ENCODE data around the gene ITPR2. TPM values are rescaled to one million over a fixed set of nuclear protein-coding genes. Genes with fewer than 3 reads are reported as not detected.

Gene ITPR2
- total and polyA plus RNA-seq, 2 of the 8 experiments (the other 6 are each of a cell fraction or from before 2014, with no cell fraction given) = 4.1 to 48.3 TPM

DNA sequence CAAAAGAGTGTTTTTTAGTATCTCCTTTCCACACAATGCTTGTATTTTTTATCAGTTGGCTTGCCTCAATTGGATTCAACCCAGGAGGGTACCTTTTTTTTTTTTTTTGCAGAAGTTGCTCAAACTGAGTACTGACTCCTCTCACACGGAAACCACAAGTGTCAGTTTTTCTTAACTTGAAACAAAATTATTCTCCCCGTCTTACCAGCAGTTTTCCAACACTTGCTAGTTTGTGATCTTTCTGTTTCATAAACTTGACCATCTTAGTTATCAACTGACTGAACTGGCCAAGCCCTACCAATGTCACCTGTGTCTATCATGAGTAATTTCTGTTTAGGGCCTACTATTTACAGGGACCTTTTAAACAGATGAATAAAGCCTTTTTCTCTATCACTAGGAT is 34.1 kb upstream of the ITPR2 start (continued):
- TF ChIP-seq CHD2 (IDR thresholded peaks at IDR 0.05; ENCODE audit: low read length) (no peak), ZNF274 (IDR thresholded peaks at IDR 0.05; ENCODE audit: borderline replicate concordance, extremely low read depth, low read length) (no peak), CBX8 (IDR thresholded peaks at IDR 0.05; ENCODE audit: borderline replicate concordance, low read depth, low read length) (no peak), RNF2 (IDR thresholded peaks at IDR 0.05; ENCODE audit: borderline replicate concordance, low read depth, low read length, missing control alignments, poor library complexity, severe bottlenecking) (no peak)
